ENCODE data around the gene SLC9A8. TPM values are rescaled to one million over a fixed set of nuclear protein-coding genes. Genes with fewer than 3 reads are reported as not detected.
A peak's percentile ranks its signal among the peaks of the same experiment; 100 is the strongest.

The SLC9A8 gene
- total RNA-seq, 1 experiment from 2014 or later = 6.5 TPM

- H3K36me3 Mint-ChIP-seq = peaks cover 6% of the 10 kb centered on the region
- no peaks in the 10 kb centered on the region for H3K27me3 Mint-ChIP-seq (ENCODE audit: low read depth)
- TF ChIP-seq USF1 (CRISPR knock-in tag; IDR thresholded peaks at IDR 0.05) = no peak
- no peak for TF ChIP-seq CBFB (CRISPR knock-in tag; IDR thresholded peaks at IDR 0.05; ENCODE audit: low read depth)
- no peak for TF ChIP-seq TEAD1 (CRISPR knock-in tag; IDR thresholded peaks at IDR 0.05)
- no peak for TF ChIP-seq E2F4 (CRISPR knock-in tag; IDR thresholded peaks at IDR 0.05; ENCODE audit: borderline replicate concordance, low read depth)
- no peak for TF ChIP-seq AFF4 (CRISPR knock-in tag; IDR thresholded peaks at IDR 0.05; ENCODE audit: borderline replicate concordance)
- TF ChIP-seq ZSCAN18 (CRISPR knock-in tag; IDR thresholded peaks at IDR 0.05) = no peak
- H3K9me3 Mint-ChIP-seq = peaks cover 5% of the 10 kb centered on the region
- DNase-seq (ENCODE audit: low spot score) = no peak
- CTCF ChIA-PET = interaction anchor here (0.6 kb wide), 2 partner anchors 293 to 455 kb away, joined by 3 read pairs; no protein-coding TSS in a partner anchor
- no peak overlapping the region; the same call in 1 of the 2 replicates for H3K27ac Mint-ChIP-seq
- H3K4me3 Mint-ChIP-seq = no peak overlapping the region
- no peak for ATAC-seq
- POLR2A ChIA-PET = no interaction called here
- H3K4me1 Mint-ChIP-seq = peaks cover 18% of the 10 kb centered on the region
Measured at GRCh38 chr20:49835031-49835430, 22.4 kb downstream of the SLC9A8 start.

GRCh38 chr20:49838546-49838945, 25.9 kb downstream of the SLC9A8 start:
- peak overlapping the region; percentile 19; the same call in 1 of the 2 replicates for H3K27ac Mint-ChIP-seq
- ATAC-seq (no peak), DNase-seq (ENCODE audit: low spot score) (no peak)
- H3K4me3 Mint-ChIP-seq = no peak overlapping the region
- POLR2A ChIA-PET = no interaction called here
- peaks cover 16% of the 10 kb centered on the region for H3K36me3 Mint-ChIP-seq
- 0 out of 2 replicates have a peak, but pooled peaks cover 4% of the 10 kb centered on the region for H3K4me1 Mint-ChIP-seq
- no peaks in the 10 kb centered on the region for H3K27me3 Mint-ChIP-seq (ENCODE audit: low read depth)
- TF ChIP-seq ATF1 (CRISPR knock-in tag; IDR thresholded peaks at IDR 0.05) (no peak), TEAD4 (CRISPR knock-in tag; IDR thresholded peaks at IDR 0.05) (no peak), ZSCAN18 (CRISPR knock-in tag; IDR thresholded peaks at IDR 0.05) (no peak), GTF2I (CRISPR knock-in tag; conservative IDR thresholded peaks at IDR 0.05) (no peak), SMAD4 (CRISPR knock-in tag; IDR thresholded peaks at IDR 0.05) (no peak), AR (CRISPR knock-in tag; IDR thresholded peaks at IDR 0.05) (no peak), NR3C1 (CRISPR knock-in tag; conservative IDR thresholded peaks at IDR 0.05; ENCODE audit: low read depth) (no peak), CREM (CRISPR knock-in tag; IDR thresholded peaks at IDR 0.05) (no peak), GABPB1 (CRISPR knock-in tag; IDR thresholded peaks at IDR 0.05) (no peak), ATF2 (CRISPR knock-in tag; IDR thresholded peaks at IDR 0.05; ENCODE audit: borderline replicate concordance, low read depth) (no peak), ERG (CRISPR knock-in tag; IDR thresholded peaks at IDR 0.05) (no peak), ATF3 (CRISPR knock-in tag; conservative IDR thresholded peaks at IDR 0.05) (no peak), NFYB (CRISPR knock-in tag; conservative IDR thresholded peaks at IDR 0.05; ENCODE audit: low read depth) (no peak)
- CTCF ChIA-PET = interaction anchor here (0.6 to 2.5 kb wide), 6 partner anchors 8 to 230 kb away, joined by 3 to 11 read pairs (median 4); no protein-coding TSS in a partner anchor
- peaks cover 14% of the 10 kb centered on the region for H3K9me3 Mint-ChIP-seq
